ENCODE results near the gene DIO1. TPM values are rescaled to one million over a fixed set of nuclear protein-coding genes. Genes with fewer than 3 reads are reported as not detected.
A peak's percentile ranks its signal among the peaks of the same experiment; 100 is the strongest.

The DIO1 gene
- total RNA-seq, 2 experiments from 2014 or later = not detected

- Mint-ChIP-seq H3K4me1 (ENCODE audit: low read depth) (peaks cover 51% of the 10 kb centered on the region), H3K27me3 (ENCODE audit: low read depth) (no peaks in the 10 kb centered on the region), H3K27ac (no peak overlapping the region), H3K36me3 (ENCODE audit: low read depth) (peaks cover 40% of the 10 kb centered on the region), H3K4me3 (peak overlapping the region; percentile 98), H3K9me3 (ENCODE audit: insufficient read depth) (no peaks in the 10 kb centered on the region)
- ChIA-PET CTCF (interaction anchor here (1.3 to 12.2 kb wide), 4 partner anchors 9 to 82 kb away, joined by 3 to 179 read pairs (median 8); no protein-coding TSS in a partner anchor), POLR2A (interaction anchor here (0.6 kb wide), 1 partner anchor 983 kb away, joined by 3 read pairs; no protein-coding TSS in a partner anchor)
- ATAC-seq (no peak), DNase-seq (no peak)
Observed at GRCh38 chr1:53943090-53943489, 49.1 kb downstream of the DIO1 start.

- H3K27ac Mint-ChIP-seq = peak overlapping the region; percentile 13
- DNase-seq (no peak), ATAC-seq (no peak)
- peaks cover 56% of the 10 kb centered on the region for H3K4me1 Mint-ChIP-seq (ENCODE audit: low read depth)
- CTCF ChIA-PET = interaction anchor here (0.9 to 12.2 kb wide), 4 partner anchors 9 to 83 kb away, joined by 3 to 179 read pairs (median 3); no protein-coding TSS in a partner anchor
- H3K9me3 Mint-ChIP-seq (ENCODE audit: insufficient read depth) = no peaks in the 10 kb centered on the region
- peak overlapping the region; percentile 98 for H3K4me3 Mint-ChIP-seq
- peaks cover 39% of the 10 kb centered on the region for H3K36me3 Mint-ChIP-seq (ENCODE audit: low read depth)
- H3K27me3 Mint-ChIP-seq (ENCODE audit: low read depth) = no peaks in the 10 kb centered on the region
- POLR2A ChIA-PET = interaction anchor here (0.6 kb wide), 1 partner anchor 983 kb away, joined by 3 read pairs; no protein-coding TSS in a partner anchor
Observed at GRCh38 chr1:53943490-53944043, 49.6 kb downstream of the DIO1 start.

- CTCF ChIA-PET = interaction anchor here (0.9 to 12.2 kb wide), 12 partner anchors 10 to 110 kb away, joined by 3 to 179 read pairs (median 4); no protein-coding TSS in a partner anchor
- H3K4me3 Mint-ChIP-seq = peak overlapping the region; percentile 98
- ATAC-seq = no peak
- no peaks in the 10 kb centered on the region for H3K9me3 Mint-ChIP-seq (ENCODE audit: insufficient read depth)
- peaks cover 54% of the 10 kb centered on the region for H3K4me1 Mint-ChIP-seq (ENCODE audit: low read depth)
- no peaks in the 10 kb centered on the region for H3K27me3 Mint-ChIP-seq (ENCODE audit: low read depth)
- no peak for DNase-seq
- peak overlapping the region; percentile 97 for H3K27ac Mint-ChIP-seq
- H3K36me3 Mint-ChIP-seq (ENCODE audit: low read depth) = peaks cover 35% of the 10 kb centered on the region
- POLR2A ChIA-PET = interaction anchor here (0.6 to 2.3 kb wide), 9 partner anchors 8 to 617 kb away, joined by 3 to 18 read pairs (median 3); partner anchors contain the start of genes TCEANC2, TMEM59 and YIPF1
Observed at GRCh38 chr1:53944469-53945182, 50.6 kb downstream of the DIO1 start.

GRCh38 chr1:53945183-53945432 lies 51.1 kb downstream of the DIO1 start:
- Mint-ChIP-seq H3K9me3 (ENCODE audit: insufficient read depth) (no peaks in the 10 kb centered on the region), H3K27me3 (ENCODE audit: low read depth) (no peaks in the 10 kb centered on the region), H3K4me3 (peak overlapping the region; percentile 98), H3K36me3 (ENCODE audit: low read depth) (peaks cover 33% of the 10 kb centered on the region), H3K27ac (peak overlapping the region; percentile 97), H3K4me1 (ENCODE audit: low read depth) (peaks cover 50% of the 10 kb centered on the region)
- DNase-seq = no peak
- CTCF ChIA-PET = interaction anchor here (1.0 to 12.2 kb wide), 10 partner anchors 11 to 109 kb away, joined by 3 to 179 read pairs (median 4); no protein-coding TSS in a partner anchor
- no peak for ATAC-seq
- POLR2A ChIA-PET = interaction anchor here (0.6 to 2.3 kb wide), 10 partner anchors 9 to 618 kb away, joined by 3 to 18 read pairs (median 3); partner anchors contain the start of genes TCEANC2, TMEM59 and YIPF1

GRCh38 chr1:53945433-53946251 lies 51.7 kb downstream of the DIO1 start, which contains the start of gene IFT25:
TSS of gene IFT25 (minus strand) at chr1:53945699. CDS start at chr1:53940082, 5,617 bp downstream.
- no peaks in the 10 kb centered on the region for H3K27me3 Mint-ChIP-seq (ENCODE audit: low read depth)
- ChIA-PET CTCF (interaction anchor here (1.0 to 12.2 kb wide), 17 partner anchors 10 to 109 kb away, joined by 3 to 179 read pairs (median 4); partner anchors contain the start of genes TCEANC2, TMEM59 and YIPF1), POLR2A (interaction anchor here (0.6 to 2.3 kb wide), 10 partner anchors 9 to 533 kb away, joined by 3 to 18 read pairs (median 3); partner anchors contain the start of genes TCEANC2, TMEM59 and YIPF1)
- peak; percentile 83 for ATAC-seq
- no peaks in the 10 kb centered on the region for H3K9me3 Mint-ChIP-seq (ENCODE audit: insufficient read depth)
- peaks cover 32% of the 10 kb centered on the region for H3K36me3 Mint-ChIP-seq (ENCODE audit: low read depth)
- peaks cover 48% of the 10 kb centered on the region for H3K4me1 Mint-ChIP-seq (ENCODE audit: low read depth)
- H3K4me3 Mint-ChIP-seq = peak within 1 kb of the TSS; percentile 98
- peak within 1 kb of the TSS; percentile 97 for H3K27ac Mint-ChIP-seq
- peak; percentile 98 for DNase-seq

- Mint-ChIP-seq H3K36me3 (ENCODE audit: low read depth) (peaks cover 32% of the 10 kb centered on the region), H3K27ac (peak within 1 kb of the TSS; percentile 97), H3K9me3 (ENCODE audit: insufficient read depth) (no peaks in the 10 kb centered on the region), H3K4me1 (ENCODE audit: low read depth) (peaks cover 48% of the 10 kb centered on the region), H3K4me3 (peak within 1 kb of the TSS; percentile 98), H3K27me3 (ENCODE audit: low read depth) (no peaks in the 10 kb centered on the region)
- CTCF ChIA-PET = interaction anchor here (1.0 to 12.2 kb wide), 15 partner anchors 10 to 106 kb away, joined by 3 to 179 read pairs (median 8); partner anchors contain the start of genes TCEANC2, TMEM59 and YIPF1
- DNase-seq (no peak), ATAC-seq (peak; percentile 78)
- POLR2A ChIA-PET = interaction anchor here (0.6 to 2.3 kb wide), 5 partner anchors 12 to 108 kb away, joined by 3 to 18 read pairs (median 3); partner anchors contain the start of genes NDC1, TCEANC2, TMEM59 and YIPF1
Observed at GRCh38 chr1:53946252-53947171, 52.5 kb downstream of the DIO1 start, which contains the start of gene LRRC42. TSS of gene LRRC42 (plus strand) at chr1:53946350. CDS start at chr1:53952000, 5,650 bp downstream.

- H3K4me3 Mint-ChIP-seq = peak overlapping the region; percentile 72
- no peak for DNase-seq
- no peaks in the 10 kb centered on the region for H3K27me3 Mint-ChIP-seq (ENCODE audit: low read depth)
- no peak for ATAC-seq
- peaks cover 46% of the 10 kb centered on the region for H3K4me1 Mint-ChIP-seq (ENCODE audit: low read depth)
- no peaks in the 10 kb centered on the region for H3K9me3 Mint-ChIP-seq (ENCODE audit: insufficient read depth)
- ChIA-PET POLR2A (interaction anchor here (0.8 kb wide), 1 partner anchor 13 kb away, joined by 5 read pairs; no protein-coding TSS in a partner anchor), CTCF (interaction anchor here (0.9 to 12.2 kb wide), 12 partner anchors 8 to 111 kb away, joined by 3 to 179 read pairs (median 4); partner anchors contain the start of gene YIPF1)
- H3K27ac Mint-ChIP-seq = peak overlapping the region; percentile 77
- peaks cover 37% of the 10 kb centered on the region for H3K36me3 Mint-ChIP-seq (ENCODE audit: low read depth)
Observed at GRCh38 chr1:53947172-53947907, 53.4 kb downstream of the DIO1 start.

GRCh38 chr1:53948291-53948690 lies 54.3 kb downstream of the DIO1 start:
- H3K4me1 Mint-ChIP-seq (ENCODE audit: low read depth) = peaks cover 37% of the 10 kb centered on the region
- ChIA-PET CTCF (interaction anchor here (0.9 to 12.2 kb wide), 12 partner anchors 8 to 112 kb away, joined by 3 to 179 read pairs (median 4); partner anchors contain the start of gene YIPF1), POLR2A (interaction anchor here (0.8 kb wide), 1 partner anchor 14 kb away, joined by 5 read pairs; no protein-coding TSS in a partner anchor)
- H3K27me3 Mint-ChIP-seq (ENCODE audit: low read depth) = no peaks in the 10 kb centered on the region
- no peak overlapping the region for H3K4me3 Mint-ChIP-seq
- ATAC-seq (no peak), DNase-seq (no peak)
- no peaks in the 10 kb centered on the region for H3K9me3 Mint-ChIP-seq (ENCODE audit: insufficient read depth)
- no peak overlapping the region for H3K27ac Mint-ChIP-seq
- peaks cover 37% of the 10 kb centered on the region for H3K36me3 Mint-ChIP-seq (ENCODE audit: low read depth)

- peak; percentile 48 for DNase-seq
- peaks cover 33% of the 10 kb centered on the region for H3K36me3 Mint-ChIP-seq (ENCODE audit: low read depth)
- H3K27me3 Mint-ChIP-seq (ENCODE audit: low read depth) = no peaks in the 10 kb centered on the region
- H3K27ac Mint-ChIP-seq = no peak overlapping the region
- ChIA-PET CTCF (interaction anchor here (0.7 to 12.2 kb wide), 12 partner anchors 10 to 101 kb away, joined by 3 to 179 read pairs (median 6); no protein-coding TSS in a partner anchor), POLR2A (no interaction called here)
- H3K9me3 Mint-ChIP-seq (ENCODE audit: insufficient read depth) = no peaks in the 10 kb centered on the region
- H3K4me1 Mint-ChIP-seq (ENCODE audit: low read depth) = peaks cover 27% of the 10 kb centered on the region
- ATAC-seq = no peak
- no peak overlapping the region for H3K4me3 Mint-ChIP-seq
Observed at GRCh38 chr1:53949023-53949990, 55.3 kb downstream of the DIO1 start.

Measured in activated CD8-positive, alpha-beta T cell treated with anti-CD3 and anti-CD28 coated beads, Interleukin-2, amount 10 ng/mL, durations not matched to agents 7 days and 5 days (primary cell).